ENCODE measurements around the gene DFFB. TPM values are rescaled to one million over a fixed set of nuclear protein-coding genes. Genes with fewer than 3 reads are reported as not detected.

DFFB gene
- total RNA-seq, 1 experiment from 2014 or later = 17.1 TPM

- ChIA-PET CTCF (no interaction called here), POLR2A (ENCODE audit: unreplicated experiment) (no interaction called here)
- Histone ChIP-seq H2AFZ (ENCODE audit: low read length) (no peak overlapping the region), H4K20me1 (ENCODE audit: low read length) (no peaks in the 10 kb centered on the region), H3K9ac (ENCODE audit: low read length) (no peak overlapping the region), H3K4me1 (ENCODE audit: insufficient read depth, low read length) (no peaks in the 10 kb centered on the region), H3K9me2 (replicated peaks; ENCODE audit: low read length) (no peaks in the 10 kb centered on the region), H3K79me2 (ENCODE audit: low read length) (no peaks in the 10 kb centered on the region), H3K9me3 (ENCODE audit: low read length) (peaks cover 7% of the 10 kb centered on the region; the same call in 1 of the 2 replicates), H3K27ac (ENCODE audit: low read length) (no peak overlapping the region), H3K4me3 (ENCODE audit: low read length) (no peak overlapping the region), H3K4me2 (ENCODE audit: low read length) (no peak overlapping the region), H3K36me3 (ENCODE audit: low read depth, low read length) (peaks cover 66% of the 10 kb centered on the region), H3F3A (ENCODE audit: low read length, unreplicated experiment) (no peaks in the 10 kb centered on the region), H3K27me3 (ENCODE audit: low read length) (no peaks in the 10 kb centered on the region)
- no peak for DNase-seq
- intact Hi-C loops (cut with micrococcal nuclease) = no loop called here
- TF ChIP-seq CTCF (conservative IDR thresholded peaks at IDR 0.05; ENCODE audit: low read depth, low read length) = no peak
- TF ChIP-seq EZH2phosphoT487 (IDR thresholded peaks at IDR 0.05; ENCODE audit: borderline replicate concordance, low read length) = no peak
- TF ChIP-seq EZH2 (IDR thresholded peaks at IDR 0.05; ENCODE audit: low read length, unreplicated experiment) = no peak
- no peak for ATAC-seq
- BruUV-seq (replicated peaks) = no TSS peak
Observed at GRCh38 chr1:3837685-3838084, 19.6 kb upstream of the DFFB start.

- ChIA-PET CTCF (no interaction called here), POLR2A (ENCODE audit: unreplicated experiment) (no interaction called here)
- ATAC-seq (no peak), DNase-seq (no peak)
- Histone ChIP-seq H3K4me2 (ENCODE audit: low read length) (no peak overlapping the region), H3F3A (ENCODE audit: low read length, unreplicated experiment) (no peaks in the 10 kb centered on the region), H3K9ac (ENCODE audit: low read length) (no peak overlapping the region), H2AFZ (ENCODE audit: low read length) (no peak overlapping the region), H3K27me3 (ENCODE audit: low read length) (no peaks in the 10 kb centered on the region), H3K4me3 (ENCODE audit: low read length) (no peak overlapping the region), H3K9me3 (ENCODE audit: low read length) (peaks cover 7% of the 10 kb centered on the region; the same call in 1 of the 2 replicates), H3K9me2 (replicated peaks; ENCODE audit: low read length) (no peaks in the 10 kb centered on the region), H3K79me2 (ENCODE audit: low read length) (no peaks in the 10 kb centered on the region), H3K27ac (ENCODE audit: low read length) (no peak overlapping the region), H3K4me1 (ENCODE audit: insufficient read depth, low read length) (no peaks in the 10 kb centered on the region), H3K36me3 (ENCODE audit: low read depth, low read length) (peaks cover 59% of the 10 kb centered on the region), H4K20me1 (ENCODE audit: low read length) (no peaks in the 10 kb centered on the region)
- no peak for TF ChIP-seq EZH2 (IDR thresholded peaks at IDR 0.05; ENCODE audit: low read length, unreplicated experiment)
- no peak for TF ChIP-seq CTCF (conservative IDR thresholded peaks at IDR 0.05; ENCODE audit: low read depth, low read length)
- TF ChIP-seq EZH2phosphoT487 (IDR thresholded peaks at IDR 0.05; ENCODE audit: borderline replicate concordance, low read length) = no peak
- intact Hi-C loops (cut with micrococcal nuclease) = no loop called here
- no TSS peak for BruUV-seq (replicated peaks)
Observed at GRCh38 chr1:3838788-3839187, 18.5 kb upstream of the DFFB start.

GRCh38 chr1:3841491-3841890 lies 15.8 kb upstream of the DFFB start:
- no peaks in the 10 kb centered on the region for H3K79me2 ChIP-seq (ENCODE audit: low read length)
- no TSS peak for BruUV-seq (replicated peaks)
- H3K4me3 ChIP-seq (ENCODE audit: low read length) = no peak overlapping the region
- DNase-seq = no peak
- TF ChIP-seq EZH2 (IDR thresholded peaks at IDR 0.05; ENCODE audit: low read length, unreplicated experiment) (no peak), CTCF (conservative IDR thresholded peaks at IDR 0.05; ENCODE audit: low read depth, low read length) (no peak), EZH2phosphoT487 (IDR thresholded peaks at IDR 0.05; ENCODE audit: borderline replicate concordance, low read length) (no peak)
- no peaks in the 10 kb centered on the region for H3K27me3 ChIP-seq (ENCODE audit: low read length)
- H2AFZ ChIP-seq (ENCODE audit: low read length) = no peak overlapping the region
- peaks cover 7% of the 10 kb centered on the region; the same call in 1 of the 2 replicates for H3K9me3 ChIP-seq (ENCODE audit: low read length)
- intact Hi-C loops (cut with micrococcal nuclease) = no loop called here
- no peak for ATAC-seq
- ChIA-PET POLR2A (ENCODE audit: unreplicated experiment) (no interaction called here), CTCF (no interaction called here)
- H3K36me3 ChIP-seq (ENCODE audit: low read depth, low read length) = peaks cover 60% of the 10 kb centered on the region
- no peaks in the 10 kb centered on the region for H3F3A ChIP-seq (ENCODE audit: low read length, unreplicated experiment)
- H4K20me1 ChIP-seq (ENCODE audit: low read length) = 0 out of 2 replicates have a peak, but pooled peaks cover 4% of the 10 kb centered on the region
- H3K27ac ChIP-seq (ENCODE audit: low read length) = no peak overlapping the region
- no peaks in the 10 kb centered on the region for H3K4me1 ChIP-seq (ENCODE audit: insufficient read depth, low read length)
- no peak overlapping the region for H3K9ac ChIP-seq (ENCODE audit: low read length)
- no peaks in the 10 kb centered on the region for H3K9me2 ChIP-seq (replicated peaks; ENCODE audit: low read length)
- H3K4me2 ChIP-seq (ENCODE audit: low read length) = no peak overlapping the region
